PC-9 (cell line): Measurements from ENCODE around the gene ADRA1B.

ENCODE experiments used
- EZH2 ChIP-seq: fragments of 200-600 bp; sonication (generic); IDR thresholded peaks from 2 replicates; pipeline ENCODE4 v1.8.0; 2017; ENCODE audit warnings: antibody characterized with exemption, low read depth
- TF ChIP-seq, protein P1 (sequence below): fragments of 200-600 bp; sonication (generic); conservative IDR thresholded peaks from 2 replicates; pipeline ENCODE4 v1.6.1; 2017; ENCODE audit warnings: mixed run types, antibody characterized with exemption, mild to moderate bottlenecking, moderate library complexity

GRCh38 chr5:159890141-159890540, 26.1 kb upstream of the ADRA1B start:
- TF ChIP-seq EZH2: no peak
- TF ChIP-seq, protein P1, sequence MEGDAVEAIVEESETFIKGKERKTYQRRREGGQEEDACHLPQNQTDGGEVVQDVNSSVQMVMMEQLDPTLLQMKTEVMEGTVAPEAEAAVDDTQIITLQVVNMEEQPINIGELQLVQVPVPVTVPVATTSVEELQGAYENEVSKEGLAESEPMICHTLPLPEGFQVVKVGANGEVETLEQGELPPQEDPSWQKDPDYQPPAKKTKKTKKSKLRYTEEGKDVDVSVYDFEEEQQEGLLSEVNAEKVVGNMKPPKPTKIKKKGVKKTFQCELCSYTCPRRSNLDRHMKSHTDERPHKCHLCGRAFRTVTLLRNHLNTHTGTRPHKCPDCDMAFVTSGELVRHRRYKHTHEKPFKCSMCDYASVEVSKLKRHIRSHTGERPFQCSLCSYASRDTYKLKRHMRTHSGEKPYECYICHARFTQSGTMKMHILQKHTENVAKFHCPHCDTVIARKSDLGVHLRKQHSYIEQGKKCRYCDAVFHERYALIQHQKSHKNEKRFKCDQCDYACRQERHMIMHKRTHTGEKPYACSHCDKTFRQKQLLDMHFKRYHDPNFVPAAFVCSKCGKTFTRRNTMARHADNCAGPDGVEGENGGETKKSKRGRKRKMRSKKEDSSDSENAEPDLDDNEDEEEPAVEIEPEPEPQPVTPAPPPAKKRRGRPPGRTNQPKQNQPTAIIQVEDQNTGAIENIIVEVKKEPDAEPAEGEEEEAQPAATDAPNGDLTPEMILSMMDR: no peak
